Astrocyte (in vitro differentiated cells and primary cell): Measurements from ENCODE around the gene TRIL.

Experiments
- CTCF ChIP-seq: IDR thresholded peaks from 2 replicates; pipeline ENCODE4 v1.5.1; 2011; ENCODE audit warnings: low read depth, mild to moderate bottlenecking, inconsistent platforms, low read length, moderate library complexity; ENCODE audit not compliant: insufficient read depth
- EZH2 ChIP-seq: IDR thresholded peaks from 2 replicates; pipeline ENCODE4 v1.6.1; 2012; ENCODE audit warnings: mild to moderate bottlenecking, low read length, inconsistent platforms; ENCODE audit not compliant: insufficient read depth

DNA sequence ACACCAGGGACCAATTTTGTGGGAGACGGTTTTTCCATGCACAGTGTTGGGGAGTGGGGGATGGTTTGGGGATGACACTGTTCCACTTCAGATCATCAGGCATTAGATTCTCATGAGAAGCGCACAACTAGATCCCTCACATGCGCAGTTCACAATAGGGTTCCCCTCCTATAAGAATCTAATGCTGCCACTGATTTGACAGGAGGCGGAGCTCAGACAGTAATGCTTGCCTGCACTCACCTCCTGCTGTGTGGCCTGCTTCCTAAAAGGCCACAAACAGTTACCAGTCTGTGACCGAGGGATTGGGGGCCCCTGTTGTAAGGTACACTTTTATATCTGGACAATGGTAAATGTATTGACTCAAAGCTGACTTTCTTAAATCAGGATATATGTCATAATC is 45.6 kb upstream of the TRIL start:
- no peak for TF ChIP-seq CTCF
- no peak for TF ChIP-seq EZH2
